Activated T-cell treated with anti-CD3 and anti-CD28 coated beads for 48 hours (primary cell): ENCODE measurements around the gene GRIP2.
A peak's percentile ranks its signal among the peaks of the same experiment; 100 is the strongest.

Experiments used
- DNase-seq: peaks from one replicate; pipeline ENCODE4 v3.0.0-alpha.2; 2020; ENCODE audit warnings: low read depth

GRIP2 gene

DNA sequence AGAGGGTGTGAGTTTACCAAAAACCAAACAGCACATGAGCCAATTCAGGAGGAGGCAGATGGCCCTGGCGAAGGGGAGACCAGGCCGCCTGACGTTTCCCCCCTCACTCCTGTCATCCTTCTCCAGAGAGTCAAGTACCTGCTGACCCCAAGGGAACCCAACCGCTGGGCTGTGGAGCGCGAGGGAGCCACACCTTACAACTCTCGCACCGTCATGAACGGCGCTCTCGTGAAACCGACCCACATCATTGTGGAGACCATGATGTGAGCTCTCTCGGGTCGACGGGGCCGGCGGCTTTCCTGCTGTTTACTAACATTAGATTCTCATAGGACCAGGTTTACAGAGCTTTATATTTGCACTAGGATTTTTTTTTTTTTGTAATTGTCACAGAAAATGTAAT lies 55.4 kb downstream of the GRIP2 start:
- no peak for DNase-seq

DNA sequence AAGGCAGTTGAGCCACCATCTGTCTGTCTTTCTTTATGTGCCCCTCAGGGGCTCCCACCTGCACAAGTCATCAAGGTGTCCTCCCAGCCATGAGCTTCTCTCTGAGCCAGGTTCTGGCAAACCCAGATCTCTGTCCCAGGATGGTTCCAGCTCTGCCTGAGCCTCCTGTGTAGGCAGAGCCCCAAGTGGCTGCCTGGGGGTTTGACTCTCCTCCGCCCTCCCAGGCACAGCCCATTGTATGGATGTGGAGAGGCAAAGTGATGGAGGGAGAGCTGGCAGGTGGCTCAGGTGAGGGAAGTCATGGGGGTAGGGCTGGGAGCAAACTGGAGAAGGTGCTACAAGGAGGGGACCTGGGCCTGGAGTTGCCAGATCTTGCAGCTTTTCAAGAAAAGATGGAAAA lies 56.9 kb downstream of the GRIP2 start:
- no peak for DNase-seq

GRCh38 chr3:14482271-14482721 lies 57.8 kb downstream of the GRIP2 start:
- no peak for DNase-seq

- DNase-seq, result no peak
These were observed 58.5 kb downstream of the GRIP2 start for GRCh38 chr3:14481646-14482036.

GRCh38 chr3:14481018-14481645 lies 59.0 kb downstream of the GRIP2 start:
- DNase-seq, result no peak

DNA sequence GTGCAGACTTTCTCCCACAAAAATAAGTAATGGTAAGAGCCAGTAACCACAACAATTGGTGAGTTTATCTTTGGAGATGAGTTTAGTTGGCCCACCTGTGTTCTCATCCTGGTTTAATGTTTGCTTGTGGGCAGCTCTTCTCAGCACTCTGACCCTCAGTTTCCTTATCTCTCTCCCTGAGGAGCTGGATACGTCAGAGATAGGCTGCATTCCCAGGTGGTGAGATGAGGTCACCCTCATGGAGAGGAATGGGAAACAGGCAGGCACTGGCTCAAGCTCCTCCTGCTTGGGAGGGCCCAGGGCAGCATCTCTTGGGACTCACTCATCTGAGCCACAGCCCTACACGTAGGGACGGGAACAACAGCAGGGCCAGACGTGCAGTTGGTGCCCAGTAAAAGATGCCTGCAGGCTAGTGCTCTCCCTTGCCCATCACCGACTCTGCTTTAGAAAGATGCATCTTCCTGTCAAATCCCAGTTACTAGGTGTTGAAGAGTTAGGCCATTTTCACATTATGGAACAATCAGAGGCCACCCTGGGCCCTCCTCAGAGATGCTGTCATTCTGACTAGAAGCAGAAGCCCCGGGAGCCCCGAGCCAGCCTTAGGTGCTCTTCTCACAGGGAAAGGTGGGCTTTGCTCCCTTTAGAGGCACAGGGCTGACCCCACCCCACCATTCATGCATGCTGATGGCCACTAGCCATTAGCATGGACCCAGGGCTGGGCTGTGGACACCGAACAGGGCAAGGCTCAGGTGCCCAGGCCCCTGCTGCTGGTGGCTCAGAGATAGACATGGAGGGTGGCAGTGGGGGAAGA lies 59.7 kb downstream of the GRIP2 start:
- no peak for DNase-seq

DNA sequence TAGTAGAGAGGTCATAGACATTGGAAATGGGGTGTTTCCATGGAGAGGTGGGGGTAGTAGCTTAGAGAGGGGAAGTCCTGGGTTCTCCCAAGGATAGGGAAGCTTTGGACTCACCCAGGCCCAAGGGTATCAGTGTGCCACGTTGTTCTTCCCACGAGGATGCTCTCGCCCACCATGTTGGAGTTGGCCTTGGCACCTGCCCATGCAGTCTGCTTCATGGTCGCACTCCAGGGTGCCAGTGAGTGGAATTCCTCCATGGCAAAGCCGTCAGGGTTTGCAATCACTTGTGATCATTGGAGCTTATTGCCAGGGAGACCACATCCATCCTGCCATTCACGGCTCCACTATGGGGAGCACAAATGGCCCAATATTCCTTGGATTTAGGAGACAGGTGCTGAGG lies 60.6 kb downstream of the GRIP2 start:
- no peak for DNase-seq

DNA sequence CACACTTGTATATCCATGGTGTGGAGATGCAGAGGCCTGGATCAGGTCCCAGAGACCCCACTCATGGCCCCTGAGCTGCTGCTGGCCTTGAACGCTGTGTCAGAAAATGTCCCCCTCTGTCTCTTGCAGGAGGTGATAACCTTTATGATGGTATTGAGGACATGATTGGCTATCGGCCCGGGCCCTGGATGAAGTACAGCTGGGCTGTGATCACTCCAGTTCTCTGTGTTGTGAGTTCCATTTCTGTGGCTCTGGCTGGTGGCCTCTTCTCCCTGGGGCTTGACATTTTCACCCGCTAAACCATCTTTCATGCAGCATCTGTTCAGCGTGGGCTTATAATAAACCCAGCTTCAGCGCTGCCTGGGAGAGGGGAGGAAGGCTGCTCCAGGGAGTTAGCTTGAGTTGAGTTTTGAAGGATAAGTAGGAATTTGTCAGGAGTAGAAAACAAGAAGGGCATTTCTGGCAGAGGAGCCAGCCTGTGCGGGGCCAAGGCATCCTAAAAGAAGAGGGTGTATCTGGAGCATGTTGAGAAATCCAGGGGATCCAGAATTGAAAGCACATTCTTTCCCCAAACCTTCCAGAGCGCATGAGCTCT lies 61.1 kb downstream of the GRIP2 start:
- DNase-seq, result no peak

- DNase-seq, result no peak
These were observed 62.7 kb downstream of the GRIP2 start for GRCh38 chr3:14477311-14477935.

DNA sequence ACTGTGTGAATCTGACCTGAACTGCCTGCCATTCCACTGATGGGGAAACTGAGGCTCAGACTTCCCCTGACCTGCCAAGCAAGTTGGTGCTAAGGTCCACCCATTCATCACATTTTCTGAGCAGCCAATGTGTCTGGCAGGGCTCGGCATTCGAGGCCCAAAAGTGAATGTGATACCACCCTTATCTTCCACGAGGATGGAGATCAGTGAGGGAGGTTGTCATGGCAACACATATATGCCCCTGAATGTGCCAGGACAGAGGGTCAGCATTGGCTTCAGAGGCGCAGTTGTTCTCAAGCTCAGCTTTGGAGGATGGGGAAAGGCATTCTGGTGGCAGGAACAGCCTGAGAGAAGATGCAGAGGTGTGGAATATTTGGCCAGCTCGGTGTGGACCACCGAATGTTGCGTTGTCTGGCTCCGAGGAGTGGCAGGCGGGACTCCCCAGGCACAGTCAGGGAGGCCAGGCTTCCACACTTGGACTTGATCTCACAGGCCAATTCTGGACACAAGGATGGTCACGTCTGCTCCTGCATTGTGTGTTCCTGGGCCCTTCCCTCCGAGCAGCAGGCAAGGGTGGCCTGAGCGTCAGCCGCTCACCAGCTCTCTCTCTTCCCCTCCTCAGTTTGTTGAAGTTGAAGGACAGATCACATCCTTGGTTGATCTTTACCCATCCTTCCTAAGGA lies 63.4 kb downstream of the GRIP2 start:
- no peak for DNase-seq

DNA sequence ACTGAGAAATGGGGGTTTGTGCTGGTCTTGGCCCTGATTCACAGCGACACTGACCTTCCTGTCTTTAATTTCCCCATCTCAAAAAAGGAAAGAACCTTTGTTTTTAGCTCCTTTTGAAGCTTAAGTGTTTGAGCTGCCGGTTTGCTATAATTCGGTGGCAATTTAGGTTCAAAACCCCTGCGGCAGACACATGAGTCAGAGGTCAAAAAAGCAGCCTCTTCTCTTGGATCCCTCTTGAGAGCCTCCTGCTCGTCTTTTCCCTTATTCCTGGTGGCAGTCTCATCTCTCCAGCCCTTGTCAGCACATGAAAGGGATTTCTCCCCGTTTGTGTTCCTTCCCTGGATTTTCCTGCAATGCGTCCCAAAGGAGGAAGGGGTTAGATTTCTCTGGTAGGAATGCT lies 64.5 kb downstream of the GRIP2 start:
- no peak for DNase-seq

DNA sequence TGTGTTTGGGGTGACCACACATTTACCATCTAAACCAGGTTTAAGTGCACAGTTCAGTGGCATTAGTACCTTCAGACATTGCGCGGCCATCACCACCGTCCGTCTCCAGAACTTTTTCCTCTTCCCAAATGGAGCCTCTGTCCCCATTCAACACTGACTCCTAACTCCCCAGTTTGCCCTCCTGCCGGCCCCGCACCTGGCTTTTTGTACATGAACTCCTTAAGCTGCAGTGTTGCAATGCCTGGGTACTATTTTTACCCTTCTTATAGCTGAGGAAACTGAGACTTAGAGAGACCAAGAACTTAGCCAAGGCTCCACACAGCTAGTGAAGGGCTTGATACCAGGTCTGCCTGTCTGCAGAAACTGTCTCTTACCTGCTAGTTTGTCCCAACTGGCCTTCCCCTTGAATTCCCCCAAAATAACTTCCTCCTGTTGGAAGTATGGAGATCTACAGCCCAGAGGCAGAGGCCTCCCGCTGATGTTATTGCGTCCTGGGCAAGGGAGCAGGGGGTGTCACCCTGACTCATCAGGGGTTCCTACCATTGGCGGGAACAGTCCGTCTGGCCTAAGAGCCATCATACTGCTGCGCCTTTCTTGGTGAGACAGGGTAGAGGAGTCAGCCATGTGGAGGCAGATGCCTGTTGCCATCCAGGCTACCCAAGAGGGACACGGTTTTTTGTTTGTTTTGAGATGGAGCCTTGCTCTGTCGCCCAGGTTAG lies 65.6 kb downstream of the GRIP2 start:
- no peak for DNase-seq

DNA sequence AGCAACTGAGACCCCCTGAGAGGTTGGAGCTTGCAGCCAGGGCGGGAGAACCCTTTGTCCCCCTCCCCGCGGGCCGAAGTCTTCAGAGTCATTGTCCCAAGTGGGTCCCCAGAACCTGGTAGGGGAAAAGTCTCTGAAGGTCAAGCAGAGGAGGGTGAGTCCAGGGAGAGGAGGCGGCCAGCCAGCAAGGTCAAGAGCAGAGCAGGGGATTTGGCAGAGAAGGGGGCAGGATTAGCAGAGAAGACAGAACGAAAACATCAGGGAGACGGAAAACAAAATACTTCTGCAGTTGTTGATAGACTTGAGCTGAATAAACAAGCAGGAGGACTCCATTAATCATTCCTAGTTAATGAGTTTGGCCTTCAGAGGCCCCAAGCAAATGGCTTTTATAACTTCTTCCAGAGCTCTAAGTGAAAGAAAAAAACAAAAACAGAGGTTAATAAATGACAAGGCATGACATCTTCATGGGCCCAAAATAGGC lies 66.7 kb downstream of the GRIP2 start:
- DNase-seq, result no peak

DNA sequence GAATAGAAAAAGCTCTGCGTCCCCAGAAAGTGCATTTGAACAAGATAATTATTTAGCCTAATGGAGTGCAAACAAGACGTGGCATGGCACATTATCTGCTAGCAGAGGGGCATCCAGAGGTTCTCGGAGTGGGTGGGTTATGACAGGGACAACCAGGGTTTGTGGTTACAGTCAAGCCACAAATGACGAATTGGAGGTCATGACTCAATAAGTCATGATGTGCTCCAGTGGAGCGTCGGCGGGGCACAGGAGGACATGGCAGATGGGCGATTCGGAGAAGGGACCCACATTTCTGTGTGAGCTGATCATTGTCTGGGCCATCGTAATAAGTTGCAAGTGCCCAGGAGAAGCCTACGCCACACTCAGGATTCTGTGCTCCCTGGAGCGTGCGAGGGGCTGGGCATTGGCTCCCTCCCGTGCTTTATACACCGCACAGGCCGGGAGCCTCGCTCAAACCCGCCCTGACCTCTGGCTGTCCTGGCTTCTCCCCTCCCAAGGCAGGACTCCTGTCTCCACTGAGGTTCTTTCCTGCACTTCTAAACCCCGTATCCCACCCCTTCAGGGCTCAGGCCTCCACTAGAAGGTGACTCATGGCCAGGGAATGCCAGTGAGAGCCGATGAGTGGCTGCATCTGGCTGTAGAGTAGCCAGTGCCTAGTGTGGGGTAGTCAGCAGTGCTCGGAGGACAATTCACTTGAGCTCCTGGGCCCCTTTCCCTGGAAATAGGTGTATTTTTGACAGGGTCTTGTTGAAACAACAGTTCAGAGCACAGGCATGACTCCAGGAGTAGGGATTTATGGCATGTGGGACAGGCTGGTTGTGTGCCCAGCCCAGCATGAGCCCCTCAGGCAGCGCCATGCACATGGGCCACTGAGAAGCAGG lies 67.4 kb downstream of the GRIP2 start:
- peak; percentile 8 for DNase-seq

GRCh38 chr3:14471690-14472089 lies 68.5 kb downstream of the GRIP2 start:
- no peak for DNase-seq

GRCh38 chr3:14471016-14471415 lies 69.1 kb downstream of the GRIP2 start:
- no peak for DNase-seq

DNA sequence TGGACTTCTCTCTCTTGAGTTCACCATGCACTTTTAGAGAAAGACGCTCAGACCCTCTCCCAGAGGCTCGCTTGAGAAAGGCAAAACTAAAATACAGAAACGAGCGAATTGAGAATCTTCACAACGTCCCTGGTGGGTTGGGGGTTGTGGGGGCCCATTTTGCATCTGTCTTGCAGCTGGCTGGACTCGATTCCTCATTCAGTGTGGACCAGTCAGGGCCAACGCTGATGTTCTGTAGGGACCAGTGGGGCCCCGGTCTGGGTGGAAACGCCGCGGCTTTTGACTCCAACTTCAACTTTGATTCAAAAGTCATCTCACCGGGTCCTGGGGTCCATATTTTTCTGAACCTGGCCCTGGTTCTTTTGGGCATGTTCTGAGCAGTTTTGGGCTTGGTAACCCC lies 69.7 kb downstream of the GRIP2 start:
- DNase-seq, result no peak

GRCh38 chr3:14468621-14468981 lies 71.5 kb downstream of the GRIP2 start:
- DNase-seq, result no peak

GRCh38 chr3:14467814-14468620 lies 72.1 kb downstream of the GRIP2 start:
- DNase-seq, result peak; percentile 8
